Panc1 (cell line): ENCODE data around the gene MLLT10. TPM values are rescaled to one million over a fixed set of nuclear protein-coding genes. Genes with fewer than 3 reads are reported as not detected.
A peak's percentile ranks its signal among the peaks of the same experiment; 100 is the strongest.

Experiments
- ATAC-seq: fragments of 200-7000 bp; cut with Tn5 transposase; 2 replicates; pipeline ENCODE4 v1.9.1; 2020; ENCODE audit warnings: mild to moderate bottlenecking, moderate library complexity
- BruUV-seq: library from RNA; stranded (reverse); fragments of 400-500 nt; replicated peaks from 2 replicates; lab custom pipeline; 2021; lab: Mats Ljungman, UMichigan
- CTCF ChIA-PET: fragments of 300-600 bp; sonication (Branson Sonifier 250); formaldehyde crosslinking; loops from one replicate; lab custom pipeline; 2022; ENCODE audit warnings: antibody characterized with exemption; lab: Charles Lee
- POLR2A ChIA-PET: fragments of 300-600 bp; sonication (Branson Sonifier 250); formaldehyde crosslinking; loops from one replicate; lab custom pipeline; 2022; ENCODE audit warnings: antibody characterized with exemption; lab: Charles Lee
- DNase-seq: peaks from one replicate; pipeline ENCODE4 v3.0.0-alpha.2; 2010; ENCODE audit warnings: low read depth, low spot score
- H3K27ac ChIP-seq: 2 replicates; pipeline ENCODE4 v1.5.1; 2011; ENCODE audit warnings: mild to moderate bottlenecking, low read length, inconsistent platforms
- H3K27me3 ChIP-seq: fragments of 200-500 bp; sonication (Bioruptor generic); 2 replicates; pipeline ENCODE4 v1.6.0; 2014; ENCODE audit warnings: low read length, inconsistent platforms; ENCODE audit not compliant: control insufficient read depth, insufficient read depth
- H3K36me3 ChIP-seq: fragments of 200-500 bp; sonication (Bioruptor generic); 2 replicates; pipeline ENCODE4 v1.5.1; 2014; ENCODE audit warnings: inconsistent platforms, mild to moderate bottlenecking, low read length, moderate library complexity; ENCODE audit not compliant: control insufficient read depth, insufficient read depth
- H3K4me1 ChIP-seq: 2 replicates; pipeline ENCODE4 v1.5.1; 2011; ENCODE audit warnings: inconsistent platforms, mild to moderate bottlenecking, low read length, moderate library complexity; ENCODE audit not compliant: control insufficient read depth, insufficient read depth
- H3K4me3 ChIP-seq, 2 experiments: 2 replicates each; pipeline ENCODE4 v1.5.1; 2011 to 2012; ENCODE audit warnings: low read depth in 2 of 2, low read length in 2 of 2, mild to moderate bottlenecking in 2 of 2, inconsistent platforms in 1 of 2, moderate library complexity in 1 of 2
- H3K9me3 ChIP-seq: fragments of 200-500 bp; sonication (Bioruptor generic); 2 replicates; pipeline ENCODE4 v1.5.1; 2014; ENCODE audit warnings: low read depth, mild to moderate bottlenecking, inconsistent platforms, low read length, moderate library complexity; ENCODE audit not compliant: control insufficient read depth, insufficient read depth
- CTCF ChIP-seq: fragments of 450-650 bp; IDR thresholded peaks from 2 replicates; pipeline ENCODE4 v1.5.1; 2017; ENCODE audit warnings: mild to moderate bottlenecking
- POLR2AphosphoS5 ChIP-seq: IDR thresholded peaks from 2 replicates; pipeline ENCODE4 v1.6.1; 2012; ENCODE audit warnings: mild to moderate bottlenecking, low read depth, low read length, moderate library complexity
- REST ChIP-seq, 2 experiments: IDR thresholded peaks; 2 replicates each; pipeline ENCODE4 v1.6.1; 2011 to 2012; ENCODE audit warnings: low read depth in 2 of 2, control low read depth in 1 of 2, low read length in 1 of 2, mild to moderate bottlenecking in 1 of 2, moderate library complexity in 1 of 2; ENCODE audit not compliant: insufficient read depth in 1 of 2
- SIN3A ChIP-seq: IDR thresholded peaks from 2 replicates; pipeline ENCODE4 v1.6.1; 2012; ENCODE audit warnings: low read depth, mild to moderate bottlenecking, low read length, moderate library complexity, borderline replicate concordance; ENCODE audit not compliant: insufficient read depth
- TCF7L2 ChIP-seq: IDR thresholded peaks from 2 replicates; pipeline ENCODE4 v1.6.1; 2011; ENCODE audit warnings: mild to moderate bottlenecking, low read depth, low read length, inconsistent platforms
- in situ Hi-C: cut with HindIII; loops from 2 replicates; pipeline ENCODE4 v1.10.0; 2016; ENCODE audit warnings: low sequenced_read_pairs, low pct_unique_long_range_greater_than_20kb
- intact Hi-C: fragments of 100-400 bp; cut with micrococcal nuclease; formaldehyde crosslinking; loops from one replicate; pipeline ENCODE4 v1.10.0; 2022; ENCODE audit not compliant: unreplicated experiment
- total RNA-seq: library from RNA; stranded (reverse); gene quantifications from one replicate; pipeline ENCODE4 v1.2.1, GENCODE V29; 2021; ENCODE audit not compliant: unreplicated experiment

The MLLT10 gene
- total RNA-seq, 1 experiment from 2014 or later = 33.4 TPM

- CTCF ChIA-PET = no interaction called here
- no peaks in the 10 kb centered on the region for H3K27me3 ChIP-seq
- H3K36me3 ChIP-seq = no peaks in the 10 kb centered on the region
- DNase-seq (no peak), ATAC-seq (no peak)
- in situ Hi-C loops (no loop called here), intact Hi-C loops (loop anchor here (5.0 to 10.0 kb wide), 3 partner anchors 33 to 456 kb away; partner anchors contain the start of gene MLLT10)
- no peak overlapping the region for H3K4me3 ChIP-seq
- BruUV-seq = no TSS peak
- POLR2A ChIA-PET = no interaction called here
- no peaks in the 10 kb centered on the region for H3K9me3 ChIP-seq
- H3K27ac ChIP-seq = peak overlapping the region; percentile 92; the same call in 1 of the 2 replicates
- peaks cover 37% of the 10 kb centered on the region for H3K4me1 ChIP-seq
- TF ChIP-seq REST (IDR thresholded peaks at IDR 0.05; ENCODE audit: insufficient read depth in 1 of 2, low read depth in 2 of 2, low read length in 1 of 2) (no peak), CTCF (no peak), POLR2AphosphoS5 (no peak), TCF7L2 (no peak), SIN3A (no peak)
These were observed 35.0 kb upstream of the MLLT10 start for GRCh38 chr10:21498986-21499385.

- ChIA-PET POLR2A (no interaction called here), CTCF (no interaction called here)
- ATAC-seq (no peak), DNase-seq (no peak)
- Histone ChIP-seq H3K4me1 (peaks cover 36% of the 10 kb centered on the region), H3K4me3 (no peak overlapping the region), H3K9me3 (no peaks in the 10 kb centered on the region), H3K27ac (peak overlapping the region; percentile 92; the same call in 1 of the 2 replicates), H3K36me3 (no peaks in the 10 kb centered on the region), H3K27me3 (no peaks in the 10 kb centered on the region)
- intact Hi-C loops (loop anchor here (5.0 to 10.0 kb wide), 3 partner anchors 32 to 455 kb away; partner anchors contain the start of gene MLLT10), in situ Hi-C loops (no loop called here)
- TF ChIP-seq TCF7L2 (no peak), REST (IDR thresholded peaks at IDR 0.05; ENCODE audit: insufficient read depth in 1 of 2, low read depth in 2 of 2, low read length in 1 of 2) (no peak), CTCF (no peak), SIN3A (no peak), POLR2AphosphoS5 (no peak)
- no TSS peak for BruUV-seq
These were observed 34.1 kb upstream of the MLLT10 start for GRCh38 chr10:21499701-21500577.
